Nucleus accumbens (tissue), 56 donors: ENCODE results near the gene SCARB1.
A peak's percentile ranks its signal among the peaks of the same experiment; 100 is the strongest.

Source experiments
- DNase-seq, 56 donors: peaks; one replicate each; lab custom pipeline; 2025; lab: John Stamatoyannopoulos, UW

The SCARB1 gene

DNA sequence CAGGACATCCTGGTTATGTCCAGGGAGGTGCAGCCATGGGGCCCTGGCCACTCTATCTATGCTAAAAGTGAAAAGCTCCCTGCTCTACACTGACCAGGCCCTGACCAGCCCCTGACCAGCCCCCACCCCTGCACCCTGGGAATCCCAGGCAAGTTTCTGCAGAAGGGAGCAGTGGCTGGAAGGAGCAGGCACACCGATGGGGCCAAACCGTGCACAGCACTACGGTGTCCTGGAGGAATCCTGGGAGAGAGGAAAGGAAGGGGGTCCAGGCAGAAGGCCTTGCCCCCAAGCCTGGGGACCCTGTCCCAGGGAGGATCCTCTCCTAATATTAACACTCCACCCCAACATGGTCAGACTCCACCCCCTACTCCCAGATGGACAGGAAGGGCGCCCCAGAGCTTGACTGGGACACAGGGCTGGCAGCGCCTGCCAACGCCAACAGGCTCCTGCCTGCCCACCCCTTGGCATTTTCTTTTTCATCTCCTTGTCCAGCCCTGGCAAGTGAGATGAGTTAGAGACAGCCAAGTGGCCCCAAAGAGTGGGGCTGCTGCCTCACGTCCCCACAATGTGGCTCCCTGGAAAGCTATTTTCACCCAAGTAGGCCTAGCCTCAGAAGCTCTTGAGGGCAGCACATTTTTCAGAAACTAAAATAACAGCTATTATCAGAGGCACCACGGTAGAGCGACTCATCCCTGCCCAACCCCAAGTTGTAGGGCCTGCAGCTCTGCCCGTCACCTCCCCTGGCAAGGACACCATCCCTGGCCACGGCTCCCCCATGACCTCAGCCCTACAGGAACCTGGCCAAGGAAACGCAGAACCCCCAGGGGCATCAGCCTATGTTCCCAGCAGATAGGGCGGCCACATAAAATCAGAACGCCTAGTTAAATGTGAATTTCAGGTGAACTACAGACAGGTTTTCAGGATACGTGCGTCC is 82.6 kb downstream of the SCARB1 start:
- no peak for DNase-seq

DNA sequence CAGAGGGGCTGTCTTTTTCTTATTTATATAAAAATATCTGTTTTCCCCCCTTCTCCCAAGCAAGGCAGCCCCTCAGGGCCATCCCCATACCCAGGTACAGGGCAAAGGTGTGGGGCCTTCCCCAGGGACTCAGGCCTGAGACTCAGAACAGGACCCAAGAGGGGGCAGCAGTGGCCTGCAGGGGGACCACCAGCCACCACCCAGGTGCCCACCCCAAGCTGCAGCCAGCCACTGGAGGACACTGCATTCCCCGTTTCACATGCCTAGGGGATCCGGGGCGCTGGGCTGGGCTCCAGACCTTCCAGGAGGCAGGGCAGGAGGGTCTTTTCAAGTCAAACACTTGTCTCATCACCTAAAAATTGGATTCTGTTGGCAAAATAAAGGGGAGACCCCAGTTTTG is 83.3 kb downstream of the SCARB1 start:
- DNase-seq: no peak

DNA sequence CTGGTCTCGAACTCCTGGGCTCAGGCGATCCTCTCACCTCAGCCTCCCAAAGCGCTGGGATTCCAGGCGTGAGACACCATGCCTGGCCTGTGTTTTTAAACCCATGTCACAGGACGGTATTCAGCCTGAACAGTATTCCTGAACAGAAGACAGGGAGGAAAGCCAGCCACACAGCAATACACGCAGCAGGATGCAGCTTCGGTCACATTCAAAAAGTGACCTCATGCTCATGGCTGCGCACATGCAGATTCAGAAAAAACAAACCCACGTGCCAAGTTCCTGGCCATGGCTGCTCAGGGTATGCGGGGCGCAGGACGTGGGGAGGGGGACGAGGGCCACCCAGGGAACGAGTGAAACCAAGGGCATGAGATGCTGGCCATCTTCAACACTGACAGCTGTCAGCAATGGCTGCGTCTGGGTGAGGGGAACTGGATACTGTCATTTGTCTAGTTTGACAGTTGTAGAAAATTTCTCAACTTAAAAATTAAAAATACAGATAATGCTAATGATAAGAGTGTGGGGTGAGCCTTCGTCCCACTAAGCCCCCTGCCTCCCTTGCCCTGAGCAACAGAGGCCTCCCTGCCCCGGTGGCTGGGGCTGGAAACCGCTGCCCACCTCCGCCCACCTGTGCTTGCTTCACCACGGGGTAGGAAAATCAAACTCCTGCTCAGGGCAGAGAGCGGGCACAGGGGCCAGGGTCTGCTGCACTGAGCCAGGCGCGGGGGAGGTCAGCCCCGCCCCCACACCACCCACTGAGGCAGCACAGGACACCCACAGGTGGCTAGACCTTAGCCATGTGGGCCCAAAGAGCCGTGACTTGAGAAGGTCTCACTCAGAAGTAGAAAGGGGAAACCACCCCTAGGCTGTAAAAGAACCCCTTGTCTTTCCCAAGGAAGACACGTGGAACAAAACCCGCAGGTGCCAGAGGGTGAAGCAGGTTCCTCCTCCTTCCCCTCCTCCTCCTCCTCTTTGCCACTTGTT is 84.2 kb downstream of the SCARB1 start:
- peak in 1 of 56 donors; percentile 38 for DNase-seq

DNA sequence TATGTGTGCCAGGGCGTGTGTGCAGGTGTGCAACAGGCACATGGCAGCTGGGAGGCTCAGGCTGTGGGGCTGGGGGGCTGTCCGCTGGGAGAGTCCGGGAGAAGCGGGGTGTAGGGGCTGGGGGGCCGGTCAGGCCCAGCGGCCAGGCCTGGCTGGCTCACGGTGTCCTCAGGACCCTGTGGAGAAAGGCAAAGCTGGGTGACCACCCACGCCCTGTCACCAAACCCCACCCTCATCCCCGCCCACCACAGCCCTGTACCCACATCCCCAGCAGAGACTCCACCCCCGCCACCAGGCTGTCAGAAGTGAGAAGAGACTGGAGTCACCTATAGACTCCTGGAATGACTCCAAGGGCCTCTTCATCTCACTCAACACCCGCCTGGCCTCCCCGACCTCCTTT is 85.3 kb downstream of the SCARB1 start:
- peak in 5 of 56 donors; percentile 22 to 44 (median 25) for DNase-seq

DNA sequence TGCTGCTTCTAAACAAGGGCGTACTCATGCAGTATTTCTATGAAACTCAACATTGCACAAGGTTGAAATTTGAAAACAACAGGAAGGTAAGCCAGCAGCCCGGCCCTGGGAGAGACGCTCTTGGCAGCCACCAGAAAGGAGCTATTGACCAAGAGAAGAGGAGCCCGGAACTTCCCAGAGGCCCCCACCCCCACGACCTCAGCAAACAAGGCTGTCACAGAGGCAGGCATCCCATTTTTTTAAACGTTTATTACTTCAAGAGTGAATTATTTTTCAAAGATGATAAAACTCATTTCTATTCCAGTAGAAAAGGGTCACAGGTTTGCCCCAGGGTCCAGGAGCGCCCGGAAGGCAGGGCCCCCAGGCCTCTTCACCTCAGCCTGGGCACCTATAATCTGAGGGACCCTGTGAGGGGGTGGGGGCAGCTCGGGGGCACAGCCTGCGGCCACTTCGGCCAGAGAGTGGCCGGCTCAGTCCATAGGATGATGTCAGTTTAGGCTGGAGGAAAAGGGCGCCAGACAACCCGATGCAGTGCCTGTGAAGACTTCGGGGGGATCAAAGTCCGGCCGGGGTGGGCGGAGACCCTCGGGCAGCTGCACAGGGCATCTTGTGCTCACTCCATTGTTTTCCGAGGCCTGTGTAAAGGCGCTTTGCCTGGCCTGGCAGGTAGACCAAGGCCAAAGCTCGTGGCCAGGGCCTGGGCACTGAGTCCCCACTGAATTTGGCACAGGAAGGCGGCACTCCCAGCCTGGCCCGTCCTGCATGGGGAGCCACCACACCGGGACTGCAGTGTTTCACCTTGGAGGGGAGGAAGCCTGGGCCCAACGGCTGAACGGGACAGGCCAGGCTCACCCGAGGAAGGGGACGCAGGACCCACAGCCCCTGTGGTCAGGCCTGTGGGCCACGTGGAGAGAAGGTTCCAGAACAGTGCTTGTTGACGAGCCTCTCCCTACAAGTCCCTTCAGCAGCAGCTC is 86.0 kb downstream of the SCARB1 start:
- DNase-seq: no peak

DNA sequence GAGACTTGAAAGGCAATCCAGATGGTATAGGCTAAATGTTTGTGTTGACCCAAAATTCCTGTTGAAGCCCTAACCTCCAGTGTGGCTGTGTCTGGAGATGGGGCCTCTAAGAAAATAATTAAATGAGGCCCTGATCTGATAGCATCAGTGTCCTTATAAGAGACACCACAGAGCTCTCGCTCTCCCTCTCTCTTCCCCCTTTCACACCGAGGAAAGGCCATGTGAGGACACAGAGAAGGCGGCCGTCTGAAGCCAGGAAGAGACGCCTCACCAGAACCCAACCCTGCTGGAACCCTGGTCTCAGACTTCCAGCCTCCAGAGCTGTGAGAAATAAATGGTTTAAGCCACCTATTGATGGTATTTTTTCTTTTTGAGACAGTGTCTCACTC is 87.5 kb downstream of the SCARB1 start:
- DNase-seq: no peak

DNA sequence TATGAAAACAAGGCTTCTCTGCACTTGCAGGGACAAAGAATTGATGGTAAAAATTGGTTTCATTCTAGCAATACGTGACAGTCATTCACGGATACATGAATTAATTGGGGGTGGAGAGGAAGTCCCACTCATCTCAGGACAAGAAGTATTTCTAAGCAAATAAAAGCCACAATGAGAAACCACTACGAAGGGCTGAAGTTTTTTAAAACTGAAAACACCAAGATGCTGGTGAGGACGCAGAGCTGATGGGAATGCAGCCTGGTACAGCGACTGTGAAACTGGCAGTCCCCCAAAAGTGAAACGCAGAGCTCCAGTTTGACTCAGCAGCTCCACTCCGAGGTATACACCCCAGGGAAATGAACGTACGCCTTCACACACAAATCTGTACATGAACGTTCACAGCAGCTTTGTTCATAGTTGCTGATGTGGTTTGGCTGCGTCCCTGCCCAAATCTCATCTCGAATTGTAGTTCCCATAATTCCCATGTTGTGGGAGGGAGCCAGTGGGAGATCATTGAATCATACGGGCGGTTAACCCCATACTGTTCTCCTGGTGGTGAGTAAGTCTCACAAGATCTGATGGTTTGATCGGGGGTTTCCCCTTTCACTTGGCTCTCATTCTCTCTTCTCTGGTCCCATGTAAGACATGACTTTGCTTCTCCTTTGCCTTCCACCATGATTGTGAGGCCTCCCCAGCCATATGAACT is 89.0 kb downstream of the SCARB1 start:
- DNase-seq: peak in 43 of 56 donors; percentile 12 to 73 (median 43)

DNA sequence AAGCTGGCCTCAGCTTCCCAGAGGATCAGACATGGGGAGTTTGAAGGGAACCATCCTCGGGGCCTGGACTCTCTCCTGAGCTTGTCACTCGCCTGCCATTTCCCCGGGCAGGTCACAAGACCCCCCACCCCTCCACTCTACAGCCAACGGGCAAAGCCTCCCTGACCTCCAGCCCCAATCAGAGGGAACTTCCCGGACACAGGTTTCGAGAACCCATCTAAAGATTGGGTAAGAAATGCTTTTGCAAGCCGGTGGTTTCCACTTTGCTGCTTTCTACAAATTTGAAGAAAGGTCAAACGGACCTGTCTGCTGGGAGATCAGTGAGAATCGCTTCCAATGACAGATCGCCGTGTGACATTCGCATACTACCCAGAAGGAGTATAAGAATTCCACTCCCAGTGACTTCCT is 89.6 kb downstream of the SCARB1 start:
- peak in 1 of 56 donors; percentile 23 for DNase-seq

DNA sequence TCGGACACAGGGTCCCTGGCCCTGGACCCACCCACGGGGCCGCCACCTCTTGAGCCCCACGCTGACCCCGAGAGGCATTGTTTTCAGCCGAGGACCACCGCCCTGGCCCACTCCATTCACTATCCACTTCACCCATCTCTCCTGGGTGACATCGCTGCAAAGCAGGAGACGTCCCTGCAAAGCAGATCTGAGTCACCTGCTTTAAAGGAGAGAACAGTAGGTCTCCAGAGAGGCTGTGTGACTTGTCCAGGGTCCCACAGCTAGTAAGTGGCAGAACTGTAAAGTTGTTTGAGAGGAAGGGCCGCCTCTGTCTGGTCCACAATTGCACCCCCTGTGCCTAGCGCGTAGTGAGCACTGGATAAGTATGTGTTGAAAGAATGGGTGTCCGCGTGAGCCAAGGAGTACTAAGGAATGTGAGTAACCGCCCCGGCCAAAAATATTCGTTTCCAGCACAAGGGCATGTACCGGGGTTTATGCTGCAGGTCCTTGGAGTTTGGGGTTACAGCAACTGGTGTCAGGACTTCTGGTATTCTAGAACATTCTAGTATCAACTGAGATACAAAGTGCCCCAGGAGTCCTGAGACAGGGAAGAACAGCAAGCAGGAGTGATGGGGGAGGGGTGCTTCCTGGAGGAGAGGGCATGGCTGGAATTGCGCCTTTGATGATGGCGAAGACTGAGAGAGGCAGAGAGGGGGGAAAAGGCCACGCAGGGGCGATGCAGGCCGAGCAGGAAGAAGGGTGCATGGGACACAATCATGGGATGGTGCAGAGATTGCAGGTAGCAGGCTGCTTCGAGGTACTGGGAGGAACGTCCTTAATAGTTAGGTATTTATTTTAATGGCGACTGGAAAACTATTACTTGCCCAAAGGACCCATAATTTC is 91.1 kb downstream of the SCARB1 start:
- no peak for DNase-seq

DNA sequence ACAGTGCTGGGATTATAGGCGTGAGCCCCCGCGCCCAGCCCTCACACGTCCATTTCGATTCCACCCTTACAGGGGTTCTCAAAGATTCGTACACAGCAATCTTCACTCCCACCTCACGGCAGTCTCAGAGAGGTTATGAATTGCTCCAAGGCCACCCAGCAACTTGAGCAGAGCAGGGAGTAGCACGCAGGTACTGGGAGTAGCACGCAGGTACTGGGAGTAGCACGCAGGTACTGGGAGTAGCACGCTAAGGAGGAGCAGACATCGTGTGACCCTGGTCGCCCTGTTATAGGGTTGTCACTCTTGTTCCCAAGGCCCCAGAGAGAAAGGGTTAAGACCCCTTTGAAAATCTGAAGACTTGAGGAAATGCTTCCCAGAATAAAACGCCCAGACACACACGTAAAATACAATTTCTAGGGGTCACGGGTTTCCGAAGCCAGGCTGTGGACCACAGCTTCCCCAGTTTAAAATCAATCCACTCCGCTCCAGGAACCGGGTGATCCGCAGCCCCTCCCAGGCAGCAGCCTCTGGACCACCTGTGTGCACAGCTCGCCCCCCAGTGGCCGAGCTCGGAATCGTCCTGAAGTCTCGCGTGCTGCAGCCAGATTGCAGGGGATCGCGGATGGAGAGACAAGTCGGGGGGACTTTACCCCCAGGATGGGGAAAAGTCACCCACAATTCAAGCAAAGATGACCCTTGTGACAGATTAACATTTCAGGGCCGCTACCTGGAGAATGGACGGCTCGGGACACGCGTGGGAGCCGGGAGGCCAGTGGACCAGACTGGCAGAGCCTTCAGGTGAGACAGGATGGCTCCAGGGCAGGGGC is 92.0 kb downstream of the SCARB1 start:
- DNase-seq: peak in 54 of 56 donors; percentile 21 to 94 (median 72)

DNA sequence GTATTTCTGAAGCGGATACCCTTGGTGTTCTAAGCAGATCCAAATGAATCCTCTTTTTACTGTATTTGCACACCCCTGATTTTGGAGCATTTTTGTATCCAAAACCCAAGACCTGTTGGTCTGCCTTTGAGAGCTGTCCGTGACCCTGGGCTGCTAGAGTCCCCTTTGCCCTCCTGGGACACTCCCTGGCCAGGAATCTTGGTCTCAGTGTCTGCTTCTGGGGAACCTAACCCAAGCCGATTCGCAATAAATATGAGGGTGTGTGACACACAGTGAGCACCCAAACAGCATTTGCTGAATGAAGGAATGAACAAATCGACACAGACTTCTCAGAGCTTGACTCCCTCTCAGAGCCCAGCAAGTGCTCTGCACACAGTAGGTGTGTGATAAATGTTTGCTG is 92.9 kb downstream of the SCARB1 start:
- no peak for DNase-seq

DNA sequence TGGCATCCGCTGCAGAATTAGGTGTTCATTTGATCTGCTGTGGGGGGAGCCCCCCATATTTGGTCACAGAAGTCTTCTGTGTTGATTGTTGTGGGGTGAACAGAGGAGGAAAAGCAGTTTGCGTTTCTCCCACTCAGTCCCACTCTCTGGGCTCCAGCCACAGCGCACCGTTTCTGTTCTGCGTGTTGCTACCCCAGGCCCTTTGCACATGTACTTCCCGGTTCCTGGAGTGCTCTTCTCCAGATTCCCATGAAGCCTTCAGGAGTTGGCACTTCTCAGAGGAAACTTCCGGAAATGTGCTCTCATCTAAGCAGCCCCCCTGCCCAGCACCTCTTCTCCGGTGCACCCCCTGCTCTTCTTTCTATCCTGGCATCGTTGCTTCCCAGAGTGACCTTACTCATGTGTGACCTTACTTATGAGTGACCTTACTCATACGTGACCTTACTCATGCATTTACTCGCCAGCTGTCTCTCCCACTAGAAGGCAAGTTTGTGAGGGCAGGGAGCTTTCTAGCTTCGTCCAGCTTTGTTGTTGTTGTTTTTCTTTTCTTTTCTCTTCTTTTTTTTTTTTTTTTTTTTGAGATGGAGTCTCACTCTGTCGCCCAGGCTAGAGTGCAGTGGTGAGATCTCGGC is 93.7 kb downstream of the SCARB1 start:
- DNase-seq: no peak

DNA sequence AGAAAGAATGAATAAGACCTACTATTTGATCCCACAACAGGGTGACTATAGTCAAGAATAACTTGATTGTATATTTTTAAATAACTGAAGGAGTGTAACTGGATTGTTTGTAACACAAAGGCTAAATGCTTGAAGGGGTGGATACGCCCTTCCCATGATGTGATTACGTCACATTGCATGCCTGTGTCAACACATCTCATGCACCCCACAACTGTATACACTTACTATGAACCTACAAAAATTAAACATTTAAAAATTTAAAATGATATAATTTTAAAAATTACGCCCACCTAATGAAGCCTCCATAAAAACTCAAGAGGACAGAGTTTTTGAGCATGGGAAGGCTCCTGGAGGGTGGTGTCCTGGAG is 94.5 kb downstream of the SCARB1 start:
- DNase-seq: no peak

DNA sequence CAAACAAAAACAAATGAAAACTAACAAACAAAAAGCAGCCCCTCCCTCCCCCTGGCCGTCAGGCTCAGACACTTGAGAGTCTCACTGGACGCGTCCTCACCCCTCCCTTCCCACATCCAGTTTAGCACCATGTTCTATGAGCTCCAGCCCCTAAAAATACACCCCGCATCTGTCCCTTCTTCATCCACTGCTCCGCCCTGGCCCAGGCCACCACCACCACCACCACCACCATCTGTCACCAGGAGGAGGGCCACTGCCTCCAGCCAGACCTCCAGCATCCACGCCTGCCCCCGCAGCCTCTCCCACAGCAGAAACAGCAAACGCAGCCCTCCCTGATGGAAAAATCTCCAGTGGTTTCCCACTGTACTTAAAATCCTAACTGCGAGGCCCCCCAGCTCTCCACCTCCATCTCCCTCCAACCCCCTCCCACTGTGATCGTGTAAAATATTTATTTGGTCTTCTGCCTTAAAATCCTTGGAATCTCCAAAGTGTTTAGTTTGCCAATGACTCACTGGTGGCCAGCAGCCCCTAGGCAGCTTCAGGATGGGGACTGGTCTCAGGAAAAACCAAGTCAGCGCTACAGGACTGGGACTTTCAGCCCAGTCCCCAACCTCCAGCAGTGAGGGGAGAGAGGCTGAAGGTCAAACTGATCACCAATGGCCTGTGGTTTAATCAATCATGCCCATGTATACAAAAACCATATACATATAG is 95.1 kb downstream of the SCARB1 start:
- no peak for DNase-seq

DNA sequence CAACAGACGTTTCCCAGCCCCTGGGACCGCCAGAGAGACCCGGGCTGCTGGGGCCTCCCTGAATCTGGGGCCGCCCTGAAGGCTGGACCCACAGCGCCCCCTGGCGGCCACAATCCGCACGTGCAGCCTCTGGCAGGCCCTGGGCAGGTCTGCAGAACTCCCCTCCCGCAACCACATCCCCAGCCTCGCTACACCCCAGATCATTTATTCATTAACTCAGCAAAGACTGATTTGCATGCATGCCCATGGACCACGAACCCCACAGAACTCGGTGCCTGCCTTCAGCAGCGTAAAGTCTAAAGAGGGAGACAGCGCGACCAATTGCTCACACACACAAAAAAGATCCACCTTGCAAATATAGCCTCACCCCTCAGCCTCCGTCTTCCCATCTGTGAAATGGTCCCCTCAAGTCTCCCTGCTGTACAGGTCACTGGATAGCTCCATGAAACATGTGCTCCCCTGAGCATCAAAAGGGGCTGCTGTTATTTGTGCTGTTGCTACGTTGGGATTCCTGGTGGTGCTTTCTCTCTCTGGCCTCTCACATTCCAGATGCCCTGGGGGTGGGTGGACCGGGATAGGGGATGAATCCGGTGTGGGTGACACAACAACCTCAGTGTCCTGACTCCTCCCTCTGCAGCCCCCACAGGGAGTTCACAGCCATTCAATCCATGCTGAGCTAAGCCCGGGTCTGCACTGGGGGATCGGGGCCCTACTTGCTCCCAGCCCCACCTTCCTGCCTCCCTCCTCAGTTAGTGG is 96.4 kb downstream of the SCARB1 start:
- peak in 50 of 56 donors; percentile 16 to 89 (median 64) for DNase-seq

DNA sequence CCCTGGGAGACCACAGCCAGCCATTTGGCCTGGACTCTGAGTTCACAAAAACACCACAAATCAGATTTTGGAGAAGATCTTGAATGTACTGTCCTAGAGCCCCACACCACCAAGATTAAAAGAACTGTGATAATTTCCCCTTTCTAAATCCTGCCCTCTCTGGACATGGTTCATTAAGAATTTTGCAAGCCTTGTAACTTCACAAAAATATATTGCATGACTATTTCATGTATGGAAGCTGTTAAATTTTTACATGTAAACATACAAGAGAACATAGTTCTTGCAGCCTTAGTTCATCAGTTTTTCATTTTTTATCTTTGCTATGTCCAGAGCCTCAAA is 97.0 kb downstream of the SCARB1 start:
- no peak for DNase-seq
